Adrenal gland (tissue), 12 donors: ENCODE measurements around the gene HS3ST2. TPM values are rescaled to one million over a fixed set of nuclear protein-coding genes. Genes with fewer than 3 reads are reported as not detected.

ENCODE experiments used
- DNase-seq, 7 donors: peaks; one replicate each; pipeline ENCODE4 v3.0.0-alpha.2; 2019 to 2020
- H3K27ac ChIP-seq, 5 donors: fragments of 200-600 bp; sonication (generic) in 4 of 5; 1 replicate in 3 of 5; 2 replicates in 2 of 5; pipeline versions ENCODE4 v1.5.1 to v1.8.0; 2016 to 2020; ENCODE audit warnings: mild to moderate bottlenecking in 1 of 5
- H3K27me3 ChIP-seq: fragments of 200-600 bp; 2 replicates; pipeline ENCODE4 v1.8.0; 2021
- H3K36me3 ChIP-seq, 2 donors: fragments of 200-600 bp; replicated peaks in 1 of 2; 1 replicate in 1 of 2; 2 replicates in 1 of 2; pipeline versions ENCODE4 v1.5.1 to v1.8.0; 2018 to 2022
- H3K4me1 ChIP-seq, 2 donors: fragments of 200-600 bp; replicated peaks in 1 of 2; 1 replicate in 1 of 2; 2 replicates in 1 of 2; pipeline versions ENCODE4 v1.5.1 to v1.8.0; 2018 to 2021
- H3K4me3 ChIP-seq, 4 donors: fragments of 200-600 bp; sonication (generic) in 3 of 4; one replicate each; pipeline ENCODE4 v1.5.1; 2016 to 2018
- H3K9me3 ChIP-seq, 3 donors: fragments of 200-600 bp; sonication (generic) in 1 of 3; replicated peaks in 1 of 3; 1 replicate in 2 of 3; 2 replicates in 1 of 3; pipeline versions ENCODE4 v1.5.1 to v1.8.0; 2016 to 2021
- POLR2A ChIP-seq, 2 donors: fragments of 450-650 bp; IDR thresholded peaks; one replicate each; pipeline ENCODE4 v1.6.1; 2017; ENCODE audit warnings: antibody characterized with exemption in 2 of 2, mild to moderate bottlenecking in 2 of 2, moderate library complexity in 1 of 2
- WGBS, 4 donors: extraction: QIAGEN DNeasy Blood & Tissue Kit in 2 of 4; methylation state at CpG; one replicate each; pipeline versions ENCODE4 v1.1.5 to v1.1.7; 2013 to 2017; 5-methylcytosine and 5-hydroxymethylcytosine counted together
- intact Hi-C, 2 donors: fragments of 100-400 bp; cut with DNase I; formaldehyde crosslinking; loops; one replicate each; pipeline versions ENCODE4 v1.14.1 to v1.15.0; 2022 to 2023
- polyA plus RNA-seq, 3 donors: library from polyadenylated mRNA; stranded (reverse); fragments of 200-250 nt in 2 of 3; fragments of 350-450 nt in 1 of 3; fragmentation: Illumina TruSeq in 1 of 3; extraction: RNeasy Lipid Tissue Mini Kit (QIAGEN cat#74804) in 1 of 3; gene quantifications; one replicate each; pipeline ENCODE4 v1.2.3, GENCODE V29; 2013 to 2014
- total RNA-seq, 9 donors: library from RNA; depleted of rRNA in 4 of 9; stranded (reverse); fragments of >200 nt in 4 of 9; fragments of 120-200 nt in 1 of 9; fragmentation: NEBNext Ultra II Directional in 1 of 9; extraction: Animal tissue kit (Norgen Biotek cat#: 25700) in 1 of 9; gene quantifications; one replicate each; pipeline versions ENCODE4 v1.1.0 to v1.2.4, GENCODE V29; 2013 to 2023
- TF ChIP-seq, protein P1 (sequence below), 6 experiments: fragments of 450-650 bp in 4 of 6; fragments of 200-600 bp in 2 of 6; sonication (generic) in 1 of 6; IDR thresholded peaks; 1 replicate in 5 of 6; 2 replicates in 1 of 6; pipeline versions ENCODE4 v1.5.1 to v1.8.0; 2016 to 2021; ENCODE audit warnings: antibody characterized with exemption in 6 of 6, mild to moderate bottlenecking in 2 of 6, moderate library complexity in 1 of 6
- donor health status: healthy with polysubstance abuse.
- donor health status: Bipolar disorder and iron deficiency.
- donor health status: DM: yes; HTN: yes; CAD: no.
- donor health status: DM: no; HTN: no; CAD: no.
- donor health status: DM: no; HTN: no; CAD: no.
- donor health status: DM: yes; HTN: yes; CAD: no.

HS3ST2 gene
- total and polyA plus RNA-seq, 12 donors = 0.06 to 11.5 (median 2.6) TPM

DNA sequence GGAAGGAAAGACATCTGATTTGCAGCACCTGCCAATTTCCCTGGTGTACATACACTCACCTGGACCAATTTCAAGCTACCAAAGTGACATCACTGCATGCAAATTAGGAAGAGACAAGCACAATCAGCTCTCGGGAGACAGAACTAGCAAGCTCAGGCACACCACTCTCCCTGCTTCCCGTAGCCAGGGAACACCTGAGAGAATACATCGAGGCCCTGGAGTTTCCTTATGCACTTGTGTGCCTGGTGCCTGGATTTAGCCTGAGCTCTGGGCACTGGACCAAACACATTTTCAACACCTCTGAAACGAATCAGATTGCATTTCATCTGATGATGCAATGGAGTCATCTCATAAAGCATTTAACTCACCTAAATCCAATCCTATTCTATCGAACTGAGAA is 110.5 kb downstream of the HS3ST2 start:
- 49 to 67% (median 56%) methylated on average over 3 to 5 of the region's 5 CpGs for WGBS, 4 donors
- TF ChIP-seq, protein P1, sequence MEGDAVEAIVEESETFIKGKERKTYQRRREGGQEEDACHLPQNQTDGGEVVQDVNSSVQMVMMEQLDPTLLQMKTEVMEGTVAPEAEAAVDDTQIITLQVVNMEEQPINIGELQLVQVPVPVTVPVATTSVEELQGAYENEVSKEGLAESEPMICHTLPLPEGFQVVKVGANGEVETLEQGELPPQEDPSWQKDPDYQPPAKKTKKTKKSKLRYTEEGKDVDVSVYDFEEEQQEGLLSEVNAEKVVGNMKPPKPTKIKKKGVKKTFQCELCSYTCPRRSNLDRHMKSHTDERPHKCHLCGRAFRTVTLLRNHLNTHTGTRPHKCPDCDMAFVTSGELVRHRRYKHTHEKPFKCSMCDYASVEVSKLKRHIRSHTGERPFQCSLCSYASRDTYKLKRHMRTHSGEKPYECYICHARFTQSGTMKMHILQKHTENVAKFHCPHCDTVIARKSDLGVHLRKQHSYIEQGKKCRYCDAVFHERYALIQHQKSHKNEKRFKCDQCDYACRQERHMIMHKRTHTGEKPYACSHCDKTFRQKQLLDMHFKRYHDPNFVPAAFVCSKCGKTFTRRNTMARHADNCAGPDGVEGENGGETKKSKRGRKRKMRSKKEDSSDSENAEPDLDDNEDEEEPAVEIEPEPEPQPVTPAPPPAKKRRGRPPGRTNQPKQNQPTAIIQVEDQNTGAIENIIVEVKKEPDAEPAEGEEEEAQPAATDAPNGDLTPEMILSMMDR (IDR thresholded peaks at IDR 0.05) = no peak
- no peak for TF ChIP-seq POLR2A (IDR thresholded peaks at IDR 0.05)

DNA sequence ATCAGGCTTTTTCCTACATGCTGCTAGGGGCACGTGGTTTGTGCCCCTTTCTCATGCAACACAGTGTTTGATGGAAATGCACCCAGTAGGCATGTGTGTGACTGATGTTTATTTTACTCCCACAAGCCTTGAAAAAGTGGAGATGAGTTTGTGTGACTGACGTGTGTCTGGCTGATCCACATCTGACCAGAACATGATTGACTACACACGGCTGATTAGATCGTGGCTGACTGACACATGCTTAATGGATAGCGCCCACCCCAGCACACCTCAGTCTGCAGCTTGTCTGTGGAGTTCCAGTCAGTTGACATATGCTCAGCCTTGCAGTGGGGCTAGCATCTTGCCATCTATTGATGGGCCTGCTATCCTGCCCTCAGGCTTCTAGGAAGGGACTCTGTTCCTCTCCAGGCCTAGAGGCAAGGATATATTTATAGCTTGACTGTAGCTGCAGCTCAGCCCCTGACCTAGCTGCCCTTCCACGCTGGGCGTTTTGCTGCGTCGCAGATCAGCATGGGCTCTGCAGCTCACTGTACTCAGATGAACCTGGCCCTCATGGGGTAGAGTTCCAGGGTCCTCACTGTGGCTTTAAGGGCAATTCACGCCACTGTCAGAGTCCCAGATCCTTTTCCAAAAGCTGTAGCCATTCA is 112.3 kb downstream of the HS3ST2 start:
- no peak overlapping the region for H3K4me3 ChIP-seq
- WGBS, 4 donors = 44 to 55% (median 48%) methylated on average over 4 to 10 of the region's 10 CpGs
- TF ChIP-seq, protein P1 (IDR thresholded peaks at IDR 0.05) = no peak
- TF ChIP-seq POLR2A (IDR thresholded peaks at IDR 0.05) = no peak
- intact Hi-C loops = no loop called here
- no peak for DNase-seq
- peaks cover 6% of the 10 kb centered on the region for H3K27me3 ChIP-seq
- H3K36me3 ChIP-seq = no peaks in the 10 kb centered on the region
- no peaks in the 10 kb centered on the region for H3K4me1 ChIP-seq
- no peaks in the 10 kb centered on the region for H3K9me3 ChIP-seq
- no peak overlapping the region for H3K27ac ChIP-seq

More for the DNA sequence above, 110.5 kb downstream of the HS3ST2 start:
- Histone ChIP-seq H3K27me3 (no peaks in the 10 kb centered on the region), H3K9me3 (no peaks in the 10 kb centered on the region), H3K4me3 (no peak overlapping the region), H3K36me3 (no peaks in the 10 kb centered on the region), H3K27ac (no peak overlapping the region), H3K4me1 (no peaks in the 10 kb centered on the region)
- intact Hi-C loops = no loop called here
- no peak for DNase-seq

DNA sequence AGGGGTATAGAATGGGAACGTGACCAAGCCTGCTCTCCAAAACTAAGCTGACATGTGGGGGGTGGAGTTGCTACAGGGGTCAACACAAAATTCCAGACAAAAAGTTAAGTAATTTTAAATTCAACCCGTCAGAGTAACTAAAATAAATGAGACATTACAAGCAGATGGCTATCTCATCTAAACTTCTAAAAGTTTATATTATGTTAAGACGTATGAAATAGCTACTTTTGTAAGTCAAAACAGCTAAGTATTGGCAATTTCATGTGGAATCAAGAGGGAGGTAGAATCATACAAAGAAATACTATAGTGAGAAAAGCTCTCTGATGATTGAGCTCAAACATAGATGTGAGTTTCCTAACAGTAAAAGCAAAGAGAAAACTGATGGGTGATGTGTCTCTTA is 113.3 kb downstream of the HS3ST2 start:
- Histone ChIP-seq H3K4me1 (no peaks in the 10 kb centered on the region), H3K36me3 (no peaks in the 10 kb centered on the region), H3K4me3 (no peak overlapping the region), H3K27me3 (peaks cover 6% of the 10 kb centered on the region), H3K9me3 (no peaks in the 10 kb centered on the region), H3K27ac (no peak overlapping the region)
- TF ChIP-seq POLR2A (IDR thresholded peaks at IDR 0.05) = no peak
- TF ChIP-seq, protein P1 (IDR thresholded peaks at IDR 0.05) = no peak
- intact Hi-C loops = no loop called here
- DNase-seq = no peak
- 37 to 44% (median 43%) methylated on average over 3 of the region's 3 CpGs for WGBS, 4 donors

DNA sequence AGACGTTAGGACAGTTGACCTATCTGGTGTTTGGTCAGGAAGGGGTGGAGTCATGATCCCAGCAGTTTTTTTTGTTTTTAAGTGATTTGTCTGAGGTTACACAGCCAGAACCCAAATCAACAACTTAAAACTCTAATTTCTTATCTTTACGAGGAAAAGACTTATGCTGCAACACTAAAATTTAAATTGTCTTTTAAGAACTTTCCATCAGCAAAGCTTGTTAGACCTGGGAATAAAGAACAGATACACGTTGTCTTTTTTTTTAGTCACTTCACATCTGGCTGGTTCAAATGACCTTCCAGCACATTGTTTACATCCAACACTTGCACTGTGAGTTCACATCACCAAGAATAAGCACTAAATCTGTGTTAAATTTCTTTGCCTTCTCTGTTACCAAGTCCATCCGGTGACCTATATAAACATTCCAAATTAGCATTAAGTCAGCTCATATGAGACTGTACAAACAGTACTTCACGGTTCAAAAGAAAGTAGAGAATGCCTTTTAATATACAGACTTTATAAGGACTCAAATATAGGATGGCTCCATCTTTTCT is 115.0 kb downstream of the HS3ST2 start:
- no peak overlapping the region for H3K27ac ChIP-seq
- H3K9me3 ChIP-seq = no peaks in the 10 kb centered on the region
- intact Hi-C loops = no loop called here
- peaks cover 6% of the 10 kb centered on the region for H3K27me3 ChIP-seq
- no peaks in the 10 kb centered on the region for H3K4me1 ChIP-seq
- no peaks in the 10 kb centered on the region for H3K36me3 ChIP-seq
- no peak for DNase-seq
- 36 to 43% (median 37%) methylated on average over 5 of the region's 5 CpGs for WGBS, 4 donors
- no peak for TF ChIP-seq POLR2A (IDR thresholded peaks at IDR 0.05)
- TF ChIP-seq, protein P1 (IDR thresholded peaks at IDR 0.05) = no peak
- no peak overlapping the region for H3K4me3 ChIP-seq
